K562 (cell line): Measurements from ENCODE around the gene KLK7. TPM values are rescaled to one million over a fixed set of nuclear protein-coding genes. Genes with fewer than 3 reads are reported as not detected.

Experiments used
- CBFA2T2 ChIP-seq: fragments of 450-650 bp; conservative IDR thresholded peaks from 2 replicates; pipeline ENCODE4 v1.6.1; 2017; ENCODE audit warnings: mild to moderate bottlenecking
- FOXO4 ChIP-seq: fragments of 450-650 bp; formaldehyde crosslinking; IDR thresholded peaks from 2 replicates; pipeline ENCODE4 v1.4.0; 2020; ENCODE audit warnings: mild to moderate bottlenecking, moderate library complexity
- GATA2 ChIP-seq: sonication (generic); formaldehyde crosslinking; IDR thresholded peaks from 2 replicates; pipeline ENCODE4 v1.4.0; 2020; ENCODE audit warnings: mild to moderate bottlenecking, missing genetic modification reagents
- NCOA2 ChIP-seq, 2 experiments: fragments of 450-650 bp; IDR thresholded peaks; 2 replicates each; pipeline ENCODE4 v1.6.1; 2018; ENCODE audit warnings: mild to moderate bottlenecking in 2 of 2, moderate library complexity in 1 of 2; ENCODE audit not compliant: partially characterized antibody in 2 of 2
- NR2C1 ChIP-seq, 2 experiments: fragments of 450-650 bp; IDR thresholded peaks; 2 replicates each; pipeline ENCODE4 v1.6.1; 2017; ENCODE audit warnings: mild to moderate bottlenecking in 2 of 2, antibody characterized with exemption in 1 of 2, inconsistent platforms in 1 of 2, missing compliant biosample characterization in 1 of 2, missing genetic modification characterization in 1 of 2
- NUFIP1 ChIP-seq: fragments of 450-650 bp; IDR thresholded peaks from 2 replicates; pipeline ENCODE4 v1.6.1; 2018; ENCODE audit not compliant: partially characterized antibody
- RFX7 ChIP-seq: fragments of 250-450 bp; sonication (Bioruptor Pico); IDR thresholded peaks from 2 replicates; pipeline ENCODE4 v1.5.1; 2021; ENCODE audit warnings: mild to moderate bottlenecking
- THRA ChIP-seq: fragments of 450-650 bp; IDR thresholded peaks from 2 replicates; pipeline ENCODE4 v1.6.1; 2017; ENCODE audit warnings: mild to moderate bottlenecking, moderate library complexity
- TRIM24 ChIP-seq, 2 experiments: fragments of 450-650 bp; IDR thresholded peaks; 2 replicates each; pipeline ENCODE4 v1.6.1; 2016
- USF1 ChIP-seq: sonication (generic); formaldehyde crosslinking; IDR thresholded peaks from 2 replicates; pipeline ENCODE4 v1.9.0; 2022; ENCODE audit warnings: mild to moderate bottlenecking, missing genetic modification reagents
- ZFP36 ChIP-seq: fragments of 150-350 bp; IDR thresholded peaks from 2 replicates; pipeline ENCODE4 v1.6.1; 2018; ENCODE audit warnings: low read length, low read depth; ENCODE audit not compliant: partially characterized antibody
- polyA plus RNA-seq, 8 experiments: library from polyadenylated mRNA; depleted of rRNA in 4 of 8; stranded (reverse) in 5 of 8; unstranded in 3 of 8; fragments of >200 nt; fragmentation: Nextera tagmentation in 2 of 8; fragmentation: Illumina TruSeq in 1 of 8; extraction: Ambion mirVana in 2 of 8; extraction: Trizol in 1 of 8; gene quantifications; 2 replicates each; pipeline versions ENCODE4 v1.2.1 to v1.2.3, GENCODE V29; 2011 to 2014; ENCODE audit warnings: inconsistent platforms in 1 of 8, missing spikeins in 1 of 8
- total RNA-seq, 7 experiments: library from RNA; depleted of rRNA in 6 of 7; stranded (reverse); fragments of >200 nt in 6 of 7; fragmentation: Illumina TruSeq in 2 of 7; extraction: Trizol in 2 of 7; gene quantifications; 2 replicates each; pipeline versions ENCODE4 v1.2.1 to v1.2.3, GENCODE V29; 2011 to 2021; ENCODE audit warnings: low replicate concordance in 1 of 7
- TF ChIP-seq, protein P1 (sequence below), 2 experiments: fragments of 450-650 bp; formaldehyde crosslinking in 1 of 2; IDR thresholded peaks; 2 replicates each; pipeline versions ENCODE4 v1.4.0 to v1.6.1; 2014 to 2020; ENCODE audit warnings: mild to moderate bottlenecking in 2 of 2, borderline replicate concordance in 1 of 2, low read depth in 1 of 2
- TF ChIP-seq, protein P2 (sequence below): fragments of 250-450 bp; sonication (Bioruptor Pico); IDR thresholded peaks from 2 replicates; pipeline ENCODE4 v1.5.1; 2021; ENCODE audit warnings: mild to moderate bottlenecking

KLK7 gene
- total and polyA plus RNA-seq, 9 of the 15 experiments (the other 6 are each of a cell fraction or from before 2014, with no cell fraction given): 0.03 TPM; not detected in 8

DNA sequence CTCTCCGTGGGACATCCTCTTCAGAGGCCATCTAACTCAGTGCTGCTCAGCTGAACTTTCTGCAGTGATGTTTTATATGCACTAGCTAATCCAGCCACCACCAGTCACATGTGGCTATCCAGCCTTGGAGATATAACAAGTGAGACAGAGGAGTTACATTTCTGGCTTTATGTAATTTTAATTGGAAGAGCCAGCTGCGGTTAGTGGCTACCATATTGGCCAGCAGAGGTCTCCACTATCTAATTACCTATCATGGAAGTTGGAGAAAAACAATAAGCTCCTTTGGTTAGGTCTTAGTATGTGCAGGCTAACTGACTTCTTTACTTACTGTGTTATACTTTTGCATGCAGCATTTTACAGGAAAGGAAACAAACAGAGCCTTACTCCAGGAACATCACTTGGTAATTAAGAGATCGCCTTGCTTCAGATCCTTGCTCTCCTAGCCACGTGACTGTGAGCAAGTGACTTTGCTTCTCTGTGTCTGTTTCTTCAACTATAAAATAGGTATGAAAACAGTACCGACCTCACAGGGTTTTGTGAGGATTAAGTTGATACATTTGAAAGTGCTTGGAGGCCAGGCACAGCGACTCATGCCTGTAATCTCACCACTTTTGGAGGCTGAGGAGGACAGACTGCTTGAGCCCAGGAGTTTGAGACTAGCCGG, 37.4 kb upstream of the KLK7 start (continued):
- TF ChIP-seq, protein P1, sequence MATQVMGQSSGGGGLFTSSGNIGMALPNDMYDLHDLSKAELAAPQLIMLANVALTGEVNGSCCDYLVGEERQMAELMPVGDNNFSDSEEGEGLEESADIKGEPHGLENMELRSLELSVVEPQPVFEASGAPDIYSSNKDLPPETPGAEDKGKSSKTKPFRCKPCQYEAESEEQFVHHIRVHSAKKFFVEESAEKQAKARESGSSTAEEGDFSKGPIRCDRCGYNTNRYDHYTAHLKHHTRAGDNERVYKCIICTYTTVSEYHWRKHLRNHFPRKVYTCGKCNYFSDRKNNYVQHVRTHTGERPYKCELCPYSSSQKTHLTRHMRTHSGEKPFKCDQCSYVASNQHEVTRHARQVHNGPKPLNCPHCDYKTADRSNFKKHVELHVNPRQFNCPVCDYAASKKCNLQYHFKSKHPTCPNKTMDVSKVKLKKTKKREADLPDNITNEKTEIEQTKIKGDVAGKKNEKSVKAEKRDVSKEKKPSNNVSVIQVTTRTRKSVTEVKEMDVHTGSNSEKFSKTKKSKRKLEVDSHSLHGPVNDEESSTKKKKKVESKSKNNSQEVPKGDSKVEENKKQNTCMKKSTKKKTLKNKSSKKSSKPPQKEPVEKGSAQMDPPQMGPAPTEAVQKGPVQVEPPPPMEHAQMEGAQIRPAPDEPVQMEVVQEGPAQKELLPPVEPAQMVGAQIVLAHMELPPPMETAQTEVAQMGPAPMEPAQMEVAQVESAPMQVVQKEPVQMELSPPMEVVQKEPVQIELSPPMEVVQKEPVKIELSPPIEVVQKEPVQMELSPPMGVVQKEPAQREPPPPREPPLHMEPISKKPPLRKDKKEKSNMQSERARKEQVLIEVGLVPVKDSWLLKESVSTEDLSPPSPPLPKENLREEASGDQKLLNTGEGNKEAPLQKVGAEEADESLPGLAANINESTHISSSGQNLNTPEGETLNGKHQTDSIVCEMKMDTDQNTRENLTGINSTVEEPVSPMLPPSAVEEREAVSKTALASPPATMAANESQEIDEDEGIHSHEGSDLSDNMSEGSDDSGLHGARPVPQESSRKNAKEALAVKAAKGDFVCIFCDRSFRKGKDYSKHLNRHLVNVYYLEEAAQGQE (IDR thresholded peaks at IDR 0.05; ENCODE audit: borderline replicate concordance): peak; percentile 74
- TF ChIP-seq, protein P1 (CRISPR knock-in tag; IDR thresholded peaks at IDR 0.05; ENCODE audit: low read depth): no peak
- TF ChIP-seq, protein P2, sequence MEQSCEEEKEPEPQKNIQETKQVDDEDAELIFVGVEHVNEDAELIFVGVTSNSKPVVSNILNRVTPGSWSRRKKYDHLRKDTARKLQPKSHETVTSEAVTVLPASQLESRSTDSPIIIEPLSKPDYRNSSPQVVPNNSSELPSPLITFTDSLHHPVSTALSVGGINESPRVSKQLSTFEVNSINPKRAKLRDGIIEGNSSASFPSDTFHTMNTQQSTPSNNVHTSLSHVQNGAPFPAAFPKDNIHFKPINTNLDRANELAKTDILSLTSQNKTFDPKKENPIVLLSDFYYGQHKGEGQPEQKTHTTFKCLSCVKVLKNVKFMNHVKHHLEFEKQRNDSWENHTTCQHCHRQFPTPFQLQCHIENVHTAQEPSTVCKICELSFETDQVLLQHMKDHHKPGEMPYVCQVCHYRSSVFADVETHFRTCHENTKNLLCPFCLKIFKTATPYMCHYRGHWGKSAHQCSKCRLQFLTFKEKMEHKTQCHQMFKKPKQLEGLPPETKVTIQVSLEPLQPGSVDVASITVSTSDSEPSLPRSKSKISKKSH: no peak
- TF ChIP-seq RFX7: no peak
- TF ChIP-seq USF1 (CRISPR knock-in tag): peak; percentile 73
- TF ChIP-seq NUFIP1: no peak
- TF ChIP-seq THRA: no peak
- TF ChIP-seq TRIM24 (IDR thresholded peaks at IDR 0.05): no peak
- TF ChIP-seq ZFP36: no peak
- no peak for TF ChIP-seq FOXO4 (CRISPR knock-in tag)
- no peak for TF ChIP-seq NCOA2 (IDR thresholded peaks at IDR 0.05; ENCODE audit: partially characterized antibody in 2 of 2)
- TF ChIP-seq GATA2 (CRISPR knock-in tag): no peak
- no peak for TF ChIP-seq NR2C1 (IDR thresholded peaks at IDR 0.05)
- no peak for TF ChIP-seq NR2C1 (tag; IDR thresholded peaks at IDR 0.05)
- 0 out of 2 replicates have a peak, but pooled peaks have one; percentile 11 for TF ChIP-seq CBFA2T2
